Panc1 (cell line): ENCODE results near the gene NFKBIZ. TPM values are rescaled to one million over a fixed set of nuclear protein-coding genes. Genes with fewer than 3 reads are reported as not detected.

Experiments
- ATAC-seq: fragments of 200-7000 bp; cut with Tn5 transposase; 2 replicates; pipeline ENCODE4 v1.9.1; 2020; ENCODE audit warnings: mild to moderate bottlenecking, moderate library complexity
- BruUV-seq: library from RNA; stranded (reverse); fragments of 400-500 nt; replicated peaks from 2 replicates; lab custom pipeline; 2021; lab: Mats Ljungman, UMichigan
- CTCF ChIA-PET: fragments of 300-600 bp; sonication (Branson Sonifier 250); formaldehyde crosslinking; loops from one replicate; lab custom pipeline; 2022; ENCODE audit warnings: antibody characterized with exemption; lab: Charles Lee
- POLR2A ChIA-PET: fragments of 300-600 bp; sonication (Branson Sonifier 250); formaldehyde crosslinking; loops from one replicate; lab custom pipeline; 2022; ENCODE audit warnings: antibody characterized with exemption; lab: Charles Lee
- DNase-seq: peaks from one replicate; pipeline ENCODE4 v3.0.0-alpha.2; 2010; ENCODE audit warnings: low read depth, low spot score
- H3K27ac ChIP-seq: 2 replicates; pipeline ENCODE4 v1.5.1; 2011; ENCODE audit warnings: mild to moderate bottlenecking, low read length, inconsistent platforms
- H3K27me3 ChIP-seq: fragments of 200-500 bp; sonication (Bioruptor generic); 2 replicates; pipeline ENCODE4 v1.6.0; 2014; ENCODE audit warnings: low read length, inconsistent platforms; ENCODE audit not compliant: control insufficient read depth, insufficient read depth
- H3K36me3 ChIP-seq: fragments of 200-500 bp; sonication (Bioruptor generic); 2 replicates; pipeline ENCODE4 v1.5.1; 2014; ENCODE audit warnings: inconsistent platforms, mild to moderate bottlenecking, low read length, moderate library complexity; ENCODE audit not compliant: control insufficient read depth, insufficient read depth
- H3K4me1 ChIP-seq: 2 replicates; pipeline ENCODE4 v1.5.1; 2011; ENCODE audit warnings: inconsistent platforms, mild to moderate bottlenecking, low read length, moderate library complexity; ENCODE audit not compliant: control insufficient read depth, insufficient read depth
- H3K4me3 ChIP-seq, 2 experiments: 2 replicates each; pipeline ENCODE4 v1.5.1; 2011 to 2012; ENCODE audit warnings: low read depth in 2 of 2, low read length in 2 of 2, mild to moderate bottlenecking in 2 of 2, inconsistent platforms in 1 of 2, moderate library complexity in 1 of 2
- H3K9me3 ChIP-seq: fragments of 200-500 bp; sonication (Bioruptor generic); 2 replicates; pipeline ENCODE4 v1.5.1; 2014; ENCODE audit warnings: low read depth, mild to moderate bottlenecking, inconsistent platforms, low read length, moderate library complexity; ENCODE audit not compliant: control insufficient read depth, insufficient read depth
- POLR2AphosphoS5 ChIP-seq: IDR thresholded peaks from 2 replicates; pipeline ENCODE4 v1.6.1; 2012; ENCODE audit warnings: mild to moderate bottlenecking, low read depth, low read length, moderate library complexity
- SIN3A ChIP-seq: IDR thresholded peaks from 2 replicates; pipeline ENCODE4 v1.6.1; 2012; ENCODE audit warnings: low read depth, mild to moderate bottlenecking, low read length, moderate library complexity, borderline replicate concordance; ENCODE audit not compliant: insufficient read depth
- TCF7L2 ChIP-seq: IDR thresholded peaks from 2 replicates; pipeline ENCODE4 v1.6.1; 2011; ENCODE audit warnings: mild to moderate bottlenecking, low read depth, low read length, inconsistent platforms
- in situ Hi-C: cut with HindIII; loops from 2 replicates; pipeline ENCODE4 v1.10.0; 2016; ENCODE audit warnings: low sequenced_read_pairs, low pct_unique_long_range_greater_than_20kb
- intact Hi-C: fragments of 100-400 bp; cut with micrococcal nuclease; formaldehyde crosslinking; loops from one replicate; pipeline ENCODE4 v1.10.0; 2022; ENCODE audit not compliant: unreplicated experiment
- total RNA-seq: library from RNA; stranded (reverse); gene quantifications from one replicate; pipeline ENCODE4 v1.2.1, GENCODE V29; 2021; ENCODE audit not compliant: unreplicated experiment
- TF ChIP-seq, protein P1 (sequence below): fragments of 450-650 bp; IDR thresholded peaks from 2 replicates; pipeline ENCODE4 v1.5.1; 2017; ENCODE audit warnings: mild to moderate bottlenecking
- TF ChIP-seq, protein P2 (sequence below), 2 experiments: IDR thresholded peaks; 2 replicates each; pipeline ENCODE4 v1.6.1; 2011 to 2012; ENCODE audit warnings: low read depth in 2 of 2, control low read depth in 1 of 2, low read length in 1 of 2, mild to moderate bottlenecking in 1 of 2, moderate library complexity in 1 of 2; ENCODE audit not compliant: insufficient read depth in 1 of 2

NFKBIZ gene
- total RNA-seq, 1 experiment from 2014 or later: 17.4 TPM

DNA sequence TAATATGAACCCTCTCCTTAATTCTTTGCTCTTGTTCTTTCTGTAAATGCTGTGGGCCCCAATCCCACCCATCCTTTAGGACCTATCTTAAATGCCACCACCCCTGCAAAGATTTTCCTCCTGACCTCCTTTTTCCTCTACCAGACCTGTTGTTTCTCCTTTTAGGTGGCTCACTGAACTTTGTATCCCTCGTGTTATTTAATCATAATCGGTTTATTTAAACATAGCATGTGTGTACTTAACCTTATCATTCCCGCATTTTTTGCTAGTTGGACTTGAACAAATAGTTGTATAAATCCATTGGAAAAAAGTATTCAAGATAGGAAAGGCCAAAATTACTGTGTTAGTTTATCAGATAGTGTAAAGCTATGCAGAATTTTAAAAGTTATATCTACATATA, 988 bp upstream of the NFKBIZ start:
- Histone ChIP-seq H3K9me3 (no peaks in the 10 kb centered on the region), H3K4me1 (peaks cover 18% of the 10 kb centered on the region), H3K4me3 (peak overlapping the region; percentile 55 to 91; a peak in 3 of 4 replicates), H3K27ac (peak overlapping the region; percentile 96), H3K27me3 (no peaks in the 10 kb centered on the region), H3K36me3 (peaks cover 14% of the 10 kb centered on the region)
- DNase-seq: no peak
- ATAC-seq: no peak
- TF ChIP-seq, protein P1, sequence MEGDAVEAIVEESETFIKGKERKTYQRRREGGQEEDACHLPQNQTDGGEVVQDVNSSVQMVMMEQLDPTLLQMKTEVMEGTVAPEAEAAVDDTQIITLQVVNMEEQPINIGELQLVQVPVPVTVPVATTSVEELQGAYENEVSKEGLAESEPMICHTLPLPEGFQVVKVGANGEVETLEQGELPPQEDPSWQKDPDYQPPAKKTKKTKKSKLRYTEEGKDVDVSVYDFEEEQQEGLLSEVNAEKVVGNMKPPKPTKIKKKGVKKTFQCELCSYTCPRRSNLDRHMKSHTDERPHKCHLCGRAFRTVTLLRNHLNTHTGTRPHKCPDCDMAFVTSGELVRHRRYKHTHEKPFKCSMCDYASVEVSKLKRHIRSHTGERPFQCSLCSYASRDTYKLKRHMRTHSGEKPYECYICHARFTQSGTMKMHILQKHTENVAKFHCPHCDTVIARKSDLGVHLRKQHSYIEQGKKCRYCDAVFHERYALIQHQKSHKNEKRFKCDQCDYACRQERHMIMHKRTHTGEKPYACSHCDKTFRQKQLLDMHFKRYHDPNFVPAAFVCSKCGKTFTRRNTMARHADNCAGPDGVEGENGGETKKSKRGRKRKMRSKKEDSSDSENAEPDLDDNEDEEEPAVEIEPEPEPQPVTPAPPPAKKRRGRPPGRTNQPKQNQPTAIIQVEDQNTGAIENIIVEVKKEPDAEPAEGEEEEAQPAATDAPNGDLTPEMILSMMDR: no peak
- TF ChIP-seq POLR2AphosphoS5: no peak
- TF ChIP-seq, protein P2, sequence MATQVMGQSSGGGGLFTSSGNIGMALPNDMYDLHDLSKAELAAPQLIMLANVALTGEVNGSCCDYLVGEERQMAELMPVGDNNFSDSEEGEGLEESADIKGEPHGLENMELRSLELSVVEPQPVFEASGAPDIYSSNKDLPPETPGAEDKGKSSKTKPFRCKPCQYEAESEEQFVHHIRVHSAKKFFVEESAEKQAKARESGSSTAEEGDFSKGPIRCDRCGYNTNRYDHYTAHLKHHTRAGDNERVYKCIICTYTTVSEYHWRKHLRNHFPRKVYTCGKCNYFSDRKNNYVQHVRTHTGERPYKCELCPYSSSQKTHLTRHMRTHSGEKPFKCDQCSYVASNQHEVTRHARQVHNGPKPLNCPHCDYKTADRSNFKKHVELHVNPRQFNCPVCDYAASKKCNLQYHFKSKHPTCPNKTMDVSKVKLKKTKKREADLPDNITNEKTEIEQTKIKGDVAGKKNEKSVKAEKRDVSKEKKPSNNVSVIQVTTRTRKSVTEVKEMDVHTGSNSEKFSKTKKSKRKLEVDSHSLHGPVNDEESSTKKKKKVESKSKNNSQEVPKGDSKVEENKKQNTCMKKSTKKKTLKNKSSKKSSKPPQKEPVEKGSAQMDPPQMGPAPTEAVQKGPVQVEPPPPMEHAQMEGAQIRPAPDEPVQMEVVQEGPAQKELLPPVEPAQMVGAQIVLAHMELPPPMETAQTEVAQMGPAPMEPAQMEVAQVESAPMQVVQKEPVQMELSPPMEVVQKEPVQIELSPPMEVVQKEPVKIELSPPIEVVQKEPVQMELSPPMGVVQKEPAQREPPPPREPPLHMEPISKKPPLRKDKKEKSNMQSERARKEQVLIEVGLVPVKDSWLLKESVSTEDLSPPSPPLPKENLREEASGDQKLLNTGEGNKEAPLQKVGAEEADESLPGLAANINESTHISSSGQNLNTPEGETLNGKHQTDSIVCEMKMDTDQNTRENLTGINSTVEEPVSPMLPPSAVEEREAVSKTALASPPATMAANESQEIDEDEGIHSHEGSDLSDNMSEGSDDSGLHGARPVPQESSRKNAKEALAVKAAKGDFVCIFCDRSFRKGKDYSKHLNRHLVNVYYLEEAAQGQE (IDR thresholded peaks at IDR 0.05; ENCODE audit: insufficient read depth in 1 of 2, low read depth in 2 of 2, low read length in 1 of 2): no peak
- no peak for TF ChIP-seq TCF7L2
- no peak for TF ChIP-seq SIN3A
- CTCF ChIA-PET: no interaction called here
- BruUV-seq: no TSS peak
- in situ Hi-C loops (no loop called here), intact Hi-C loops (no loop called here)
- POLR2A ChIA-PET: interaction anchor here (0.5 to 0.7 kb wide), 2 partner anchors 163 to 683 kb away, joined by 3 read pairs; no protein-coding TSS in a partner anchor

DNA sequence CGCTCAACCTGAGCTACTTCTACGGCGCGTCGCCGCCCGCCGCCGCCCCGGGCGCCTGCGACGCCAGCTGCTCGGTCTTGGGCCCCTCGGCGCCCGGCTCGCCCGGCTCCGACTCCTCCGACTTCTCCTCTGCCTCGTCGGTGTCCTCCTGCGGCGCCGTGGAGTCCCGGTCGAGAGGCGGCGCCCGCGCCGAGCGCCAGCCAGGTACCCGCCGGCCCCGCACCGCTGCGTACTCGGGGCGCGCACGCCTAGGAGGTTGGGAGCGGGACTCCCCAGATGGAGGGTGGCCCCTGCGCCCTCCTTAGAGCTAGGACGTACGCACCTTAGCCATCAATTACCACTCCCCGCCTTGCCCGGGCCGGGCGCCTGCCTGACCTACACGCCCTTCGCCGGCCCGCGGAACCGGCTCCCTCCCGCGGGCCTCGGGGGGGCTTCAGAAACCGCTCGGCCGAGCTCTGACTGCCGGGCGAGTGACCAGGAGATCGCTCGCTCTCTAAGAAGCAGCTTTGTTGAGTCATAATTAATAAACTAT, 466 bp downstream of the NFKBIZ start:
- TF ChIP-seq POLR2AphosphoS5: no peak
- TF ChIP-seq, protein P1: peak; percentile 38
- 0 out of 2 replicates have a peak, but pooled peaks have one; percentile 31 for TF ChIP-seq TCF7L2
- TF ChIP-seq SIN3A: no peak; the same call in 1 of the 2 replicates
- TF ChIP-seq, protein P2 (IDR thresholded peaks at IDR 0.05; ENCODE audit: insufficient read depth in 1 of 2, low read depth in 2 of 2, low read length in 1 of 2): no peak
- H3K27me3 ChIP-seq: no peaks in the 10 kb centered on the region
- peaks cover 18% of the 10 kb centered on the region for H3K4me1 ChIP-seq
- no TSS peak for BruUV-seq
- intact Hi-C loops: no loop called here
- in situ Hi-C loops: no loop called here
- CTCF ChIA-PET: interaction anchor here (0.6 to 1.3 kb wide), 2 partner anchors 376 to 379 kb away, joined by 4 to 7 read pairs; no protein-coding TSS in a partner anchor
- H3K4me3 ChIP-seq: peak overlapping the region; percentile 86 to 91
- DNase-seq (no peak), ATAC-seq (peak; percentile 55)
- H3K9me3 ChIP-seq: no peaks in the 10 kb centered on the region
- H3K36me3 ChIP-seq: peaks cover 26% of the 10 kb centered on the region
- POLR2A ChIA-PET: interaction anchor here (0.6 to 1.8 kb wide), 5 partner anchors 10 to 179 kb away, joined by 3 to 7 read pairs (median 3); no protein-coding TSS in a partner anchor
- H3K27ac ChIP-seq: peak overlapping the region; percentile 91
